HL-60 (cell line): ENCODE data around the gene ADAMTS8.

Source experiments
- DNase-seq, 2 experiments: peaks; one replicate each; pipeline ENCODE4 v3.0.0-alpha.2; 2010 to 2020; ENCODE audit warnings: low read depth in 1 of 2, low spot score in 1 of 2
- H3K27ac ChIP-seq: fragments of 250-450 bp; sonication (Bioruptor Pico); replicated peaks from 2 replicates; pipeline ENCODE4 v1.5.1; 2020; ENCODE audit warnings: mild to moderate bottlenecking, moderate library complexity
- H3K27me3 ChIP-seq: fragments of 250-450 bp; sonication (Bioruptor Pico); 2 replicates; pipeline ENCODE4 v1.5.1; 2021; ENCODE audit warnings: mild to moderate bottlenecking, moderate library complexity; ENCODE audit not compliant: insufficient read depth, poor library complexity, severe bottlenecking
- H3K4me3 ChIP-seq: replicated peaks from 2 replicates; pipeline ENCODE4 v1.5.1; 2011; ENCODE audit warnings: mild to moderate bottlenecking, control low read depth, low read length; ENCODE audit not compliant: insufficient read depth
- GABPA ChIP-seq: IDR thresholded peaks from 2 replicates; pipeline ENCODE4 v1.6.1; 2012; ENCODE audit warnings: low read depth
- POLR2AphosphoS5 ChIP-seq: IDR thresholded peaks from 2 replicates; pipeline ENCODE4 v1.6.1; 2012; ENCODE audit warnings: low read depth
- SPI1 ChIP-seq: IDR thresholded peaks from 2 replicates; pipeline ENCODE4 v1.6.1; 2012; ENCODE audit warnings: low read depth, mild to moderate bottlenecking, borderline replicate concordance
- TF ChIP-seq, protein P1 (sequence below): IDR thresholded peaks from one replicate; pipeline ENCODE4 v1.5.1; 2011; ENCODE audit warnings: low read length, control low read depth, inconsistent platforms; ENCODE audit not compliant: insufficient read depth
- TF ChIP-seq, protein P2 (sequence below): IDR thresholded peaks from 2 replicates; pipeline ENCODE4 v1.6.1; 2012; ENCODE audit warnings: low read depth; ENCODE audit not compliant: insufficient replicate concordance

Gene ADAMTS8

DNA sequence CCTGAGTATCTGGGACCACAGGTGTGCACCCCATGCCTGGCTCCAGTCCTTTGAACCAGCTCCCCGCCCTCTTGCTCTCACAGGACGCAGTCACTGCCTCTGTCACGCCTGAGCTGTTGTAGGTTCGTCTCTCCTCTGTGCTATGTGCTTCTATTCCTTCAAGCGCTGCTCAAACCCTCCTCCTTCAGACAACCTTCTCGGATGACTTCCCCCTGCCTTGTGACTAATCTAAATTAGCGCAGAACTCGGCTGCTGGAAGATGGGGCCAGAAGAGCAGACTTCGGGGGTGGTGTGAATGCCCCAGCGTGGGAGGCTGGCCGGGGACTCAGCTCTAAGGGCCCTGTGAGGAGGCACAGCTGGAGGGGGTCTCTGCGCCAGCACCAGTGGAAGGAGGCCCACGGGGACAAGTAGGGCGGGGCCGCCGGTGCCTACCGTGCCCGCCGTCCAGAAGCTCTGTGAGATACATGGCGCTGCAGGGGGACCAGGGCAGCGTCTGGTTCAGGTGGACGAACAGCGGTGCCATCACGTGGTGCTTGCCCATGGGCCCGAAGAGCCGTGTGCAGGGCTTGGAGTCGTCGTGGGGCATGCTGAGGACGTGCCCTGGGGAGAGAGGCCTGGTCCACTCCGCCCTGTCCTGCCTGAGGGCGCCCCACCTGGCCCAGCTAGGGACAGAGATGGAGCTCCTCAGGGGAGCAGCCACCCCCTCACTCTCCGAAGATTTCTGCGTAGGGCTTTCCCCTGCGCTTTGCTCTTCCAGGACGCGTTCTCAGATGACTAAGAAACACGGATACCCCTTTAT, 12.5 kb downstream of the ADAMTS8 start:
- H3K27ac ChIP-seq = no peak overlapping the region
- H3K27me3 ChIP-seq = peaks cover 15% of the 10 kb centered on the region
- H3K4me3 ChIP-seq = no peak overlapping the region
- TF ChIP-seq SPI1 (no peak), POLR2AphosphoS5 (no peak), GABPA (no peak)
- TF ChIP-seq, protein P1, sequence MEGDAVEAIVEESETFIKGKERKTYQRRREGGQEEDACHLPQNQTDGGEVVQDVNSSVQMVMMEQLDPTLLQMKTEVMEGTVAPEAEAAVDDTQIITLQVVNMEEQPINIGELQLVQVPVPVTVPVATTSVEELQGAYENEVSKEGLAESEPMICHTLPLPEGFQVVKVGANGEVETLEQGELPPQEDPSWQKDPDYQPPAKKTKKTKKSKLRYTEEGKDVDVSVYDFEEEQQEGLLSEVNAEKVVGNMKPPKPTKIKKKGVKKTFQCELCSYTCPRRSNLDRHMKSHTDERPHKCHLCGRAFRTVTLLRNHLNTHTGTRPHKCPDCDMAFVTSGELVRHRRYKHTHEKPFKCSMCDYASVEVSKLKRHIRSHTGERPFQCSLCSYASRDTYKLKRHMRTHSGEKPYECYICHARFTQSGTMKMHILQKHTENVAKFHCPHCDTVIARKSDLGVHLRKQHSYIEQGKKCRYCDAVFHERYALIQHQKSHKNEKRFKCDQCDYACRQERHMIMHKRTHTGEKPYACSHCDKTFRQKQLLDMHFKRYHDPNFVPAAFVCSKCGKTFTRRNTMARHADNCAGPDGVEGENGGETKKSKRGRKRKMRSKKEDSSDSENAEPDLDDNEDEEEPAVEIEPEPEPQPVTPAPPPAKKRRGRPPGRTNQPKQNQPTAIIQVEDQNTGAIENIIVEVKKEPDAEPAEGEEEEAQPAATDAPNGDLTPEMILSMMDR = no peak
- TF ChIP-seq, protein P2, sequence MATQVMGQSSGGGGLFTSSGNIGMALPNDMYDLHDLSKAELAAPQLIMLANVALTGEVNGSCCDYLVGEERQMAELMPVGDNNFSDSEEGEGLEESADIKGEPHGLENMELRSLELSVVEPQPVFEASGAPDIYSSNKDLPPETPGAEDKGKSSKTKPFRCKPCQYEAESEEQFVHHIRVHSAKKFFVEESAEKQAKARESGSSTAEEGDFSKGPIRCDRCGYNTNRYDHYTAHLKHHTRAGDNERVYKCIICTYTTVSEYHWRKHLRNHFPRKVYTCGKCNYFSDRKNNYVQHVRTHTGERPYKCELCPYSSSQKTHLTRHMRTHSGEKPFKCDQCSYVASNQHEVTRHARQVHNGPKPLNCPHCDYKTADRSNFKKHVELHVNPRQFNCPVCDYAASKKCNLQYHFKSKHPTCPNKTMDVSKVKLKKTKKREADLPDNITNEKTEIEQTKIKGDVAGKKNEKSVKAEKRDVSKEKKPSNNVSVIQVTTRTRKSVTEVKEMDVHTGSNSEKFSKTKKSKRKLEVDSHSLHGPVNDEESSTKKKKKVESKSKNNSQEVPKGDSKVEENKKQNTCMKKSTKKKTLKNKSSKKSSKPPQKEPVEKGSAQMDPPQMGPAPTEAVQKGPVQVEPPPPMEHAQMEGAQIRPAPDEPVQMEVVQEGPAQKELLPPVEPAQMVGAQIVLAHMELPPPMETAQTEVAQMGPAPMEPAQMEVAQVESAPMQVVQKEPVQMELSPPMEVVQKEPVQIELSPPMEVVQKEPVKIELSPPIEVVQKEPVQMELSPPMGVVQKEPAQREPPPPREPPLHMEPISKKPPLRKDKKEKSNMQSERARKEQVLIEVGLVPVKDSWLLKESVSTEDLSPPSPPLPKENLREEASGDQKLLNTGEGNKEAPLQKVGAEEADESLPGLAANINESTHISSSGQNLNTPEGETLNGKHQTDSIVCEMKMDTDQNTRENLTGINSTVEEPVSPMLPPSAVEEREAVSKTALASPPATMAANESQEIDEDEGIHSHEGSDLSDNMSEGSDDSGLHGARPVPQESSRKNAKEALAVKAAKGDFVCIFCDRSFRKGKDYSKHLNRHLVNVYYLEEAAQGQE = no peak
- no peak for DNase-seq

DNA sequence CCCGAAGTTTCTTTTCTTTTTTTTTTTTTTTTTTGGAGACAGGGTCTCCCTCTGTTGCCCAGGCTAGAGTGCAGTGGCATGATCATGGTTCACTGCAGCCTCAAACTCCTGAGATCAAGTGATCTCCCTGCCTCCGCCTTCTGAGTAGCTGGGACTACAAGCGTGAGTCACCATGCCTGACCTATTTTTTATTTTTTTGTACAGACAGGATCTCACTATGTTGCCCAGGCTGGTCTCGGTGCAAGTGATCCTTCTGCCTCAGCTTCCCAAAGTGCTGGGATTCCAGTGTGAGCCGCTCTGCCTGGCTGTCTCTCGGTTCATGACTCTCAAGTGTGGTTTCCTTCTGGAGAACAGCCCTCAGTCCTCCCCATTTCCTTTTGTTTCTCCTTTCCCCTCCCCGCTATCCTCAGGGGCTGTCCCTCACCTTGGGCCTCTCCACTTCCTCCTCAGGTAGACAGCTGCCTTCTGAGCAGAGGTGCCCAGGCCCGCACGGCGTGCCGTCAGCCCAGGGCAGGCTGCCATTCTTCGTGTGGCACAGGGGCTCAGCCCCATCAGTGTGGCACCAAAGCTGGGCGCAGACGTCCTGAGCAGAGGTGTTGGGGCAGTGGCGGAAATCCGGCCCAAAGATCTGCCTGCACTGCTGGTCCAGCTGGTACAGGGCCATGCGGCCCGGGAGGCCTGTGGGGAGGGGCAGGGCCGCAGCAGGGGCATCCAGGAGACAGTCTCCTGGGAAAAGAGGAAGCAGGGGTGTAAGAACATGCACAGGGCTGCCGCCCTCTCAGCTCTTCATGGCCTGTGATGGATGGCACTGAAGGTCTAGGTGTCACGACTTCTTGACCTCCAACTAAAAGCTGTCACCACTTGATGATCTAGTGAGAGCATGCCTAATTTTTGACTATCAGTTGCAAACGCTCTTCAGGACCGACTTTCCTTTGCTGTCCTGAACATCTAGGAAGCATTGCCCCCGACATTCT, 14.0 kb downstream of the ADAMTS8 start:
- H3K27ac ChIP-seq = no peak overlapping the region
- TF ChIP-seq, protein P1 = no peak
- TF ChIP-seq POLR2AphosphoS5 (no peak), GABPA (no peak), SPI1 (no peak; the same call in 1 of the 2 replicates)
- TF ChIP-seq, protein P2 = no peak

DNA sequence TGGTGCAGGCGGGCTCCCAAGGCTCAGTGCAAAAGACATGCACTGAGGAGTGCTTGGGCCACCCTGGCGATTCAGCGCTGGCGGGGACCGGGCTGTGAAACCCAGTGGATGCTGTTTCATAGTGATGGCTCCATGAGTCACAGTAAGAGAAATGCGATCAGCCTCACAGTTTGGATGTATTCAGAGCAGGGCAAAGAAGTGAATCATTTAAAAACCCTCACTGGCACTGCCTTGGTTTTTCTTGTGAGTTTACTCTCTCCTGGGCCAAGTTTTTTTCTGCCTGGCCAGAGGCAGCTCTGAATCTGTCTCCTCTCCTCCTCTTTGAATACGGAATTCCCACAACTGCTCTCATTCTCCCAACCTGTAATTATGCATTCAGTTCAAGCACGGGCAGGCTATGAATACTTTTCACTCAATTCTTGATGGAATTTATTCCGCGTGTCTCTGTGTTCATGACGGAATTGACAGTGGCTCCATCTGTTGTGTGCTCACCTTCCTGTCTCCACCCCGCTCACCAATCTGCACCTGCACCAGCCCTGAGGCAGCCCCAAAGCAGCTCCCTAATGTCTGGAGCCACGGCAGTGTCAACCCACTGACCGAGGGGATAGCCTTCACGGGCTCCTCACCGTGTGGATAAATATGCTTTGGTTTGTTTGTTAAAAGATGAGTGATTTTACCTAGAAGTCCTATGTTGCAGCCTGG, 14.9 kb downstream of the ADAMTS8 start:
- DNase-seq = no peak
- H3K27me3 ChIP-seq = peaks cover 15% of the 10 kb centered on the region
- no peak overlapping the region for H3K4me3 ChIP-seq
- TF ChIP-seq, protein P2 = no peak
- TF ChIP-seq, protein P1 = no peak
- TF ChIP-seq POLR2AphosphoS5 (no peak), GABPA (no peak), SPI1 (no peak)
- no peak overlapping the region for H3K27ac ChIP-seq

More for the DNA sequence above, 14.0 kb downstream of the ADAMTS8 start:
- no peak overlapping the region for H3K4me3 ChIP-seq
- H3K27me3 ChIP-seq = peaks cover 15% of the 10 kb centered on the region
- DNase-seq = no peak
